ENCODE measurements around the gene TMEM200A. TPM values are rescaled to one million over a fixed set of nuclear protein-coding genes. Genes with fewer than 3 reads are reported as not detected.
A peak's percentile ranks its signal among the peaks of the same experiment; 100 is the strongest.

Gene TMEM200A
- total and polyA plus RNA-seq, 2 of the 8 experiments (the other 6 are each of a cell fraction or from before 2014, with no cell fraction given) = 6.2 to 13.9 TPM

- Histone ChIP-seq H3K4me2 (ENCODE audit: insufficient read depth in 1 of 2, low read depth in 2 of 2, low read length in 2 of 2) (no peak overlapping the region), H2AK5ac (ENCODE audit: low read depth, low read length) (no peak overlapping the region), H4K5ac (ENCODE audit: insufficient read length, low read depth, low read length) (no peak overlapping the region), H2BK5ac (ENCODE audit: low read depth, low read length) (no peak overlapping the region), H3K27ac (ENCODE audit: low read depth, low read length) (no peak overlapping the region), H2AFZ (ENCODE audit: low read length) (no peak overlapping the region), H3K23me2 (ENCODE audit: low read depth, low read length) (no peaks in the 10 kb centered on the region; the same call in 1 of the 2 replicates), H3K79me1 (ENCODE audit: low read depth, low read length) (no peaks in the 10 kb centered on the region), H3K23ac (ENCODE audit: insufficient read length) (no peak overlapping the region), H3K56ac (replicated peaks; ENCODE audit: insufficient read length, low read depth, low read length) (no peak overlapping the region), H4K20me1 (replicated peaks in 1 of 2; ENCODE audit: control insufficient read depth in 1 of 2, insufficient read depth in 2 of 2, low read length in 2 of 2) (no peaks in the 10 kb centered on the region), H2BK20ac (ENCODE audit: low read length) (no peak overlapping the region), H3K79me2 (ENCODE audit: control insufficient read depth in 1 of 2, insufficient read depth in 2 of 2, low read length in 2 of 2) (no peaks in the 10 kb centered on the region), H4K91ac (replicated peaks; ENCODE audit: insufficient read length, low read length) (no peak overlapping the region), H3K18ac (ENCODE audit: extremely low read depth, low read length) (no peak overlapping the region), H3K4me1 (replicated peaks in 1 of 4; ENCODE audit: control insufficient read depth in 3 of 4, insufficient read depth in 4 of 4, low read length in 3 of 4) (no peaks in the 10 kb centered on the region), H3K4ac (replicated peaks; ENCODE audit: insufficient read length, low read depth, low read length) (no peak overlapping the region), H3K14ac (ENCODE audit: insufficient read length) (no peak overlapping the region), H3K36me3 (ENCODE audit: control insufficient read depth in 2 of 4, insufficient read depth in 4 of 4, low read length in 3 of 4) (no peaks in the 10 kb centered on the region), H3K9ac (replicated peaks in 1 of 4; ENCODE audit: extremely low read depth in 1 of 4, low read depth in 3 of 4, low read length in 3 of 4) (peak overlapping the region in 1 of 4 experiments; percentile 10; a peak in 1 of 7 replicates), H3K4me3 (ENCODE audit: extremely low read depth in 1 of 4, insufficient read depth in 2 of 4, low read depth in 3 of 4, low read length in 4 of 4) (no peak overlapping the region), H3K9me3 (ENCODE audit: insufficient read depth in 2 of 2, low read depth in 1 of 2, low read length in 1 of 2) (no peaks in the 10 kb centered on the region), H2BK15ac (ENCODE audit: low read length) (no peak overlapping the region), H2BK12ac (ENCODE audit: low read depth, low read length) (no peak overlapping the region), H3K27me3 (replicated peaks in 1 of 4; ENCODE audit: control insufficient read depth in 3 of 4, extremely low read depth in 1 of 4, insufficient read depth in 3 of 4, low read length in 3 of 4) (no peaks in the 10 kb centered on the region), H2BK120ac (replicated peaks; ENCODE audit: low read depth, low read length) (no peak overlapping the region), H4K8ac (ENCODE audit: extremely low read depth, insufficient read depth, low read length) (no peak overlapping the region)
- FAIRE-seq (no peak), DNase-seq (ENCODE audit: low read depth in 1 of 2, low spot score in 2 of 2) (no peak)
- POLR2A ChIA-PET (ENCODE audit: partially characterized antibody) = interaction anchor here (0.6 kb wide), 1 partner anchor 272 kb away, joined by 3 read pairs; no protein-coding TSS in a partner anchor
- CTCF ChIA-PET (ENCODE audit: partially characterized antibody) = interaction anchor here (1.2 kb wide), 1 partner anchor 239 kb away, joined by 3 read pairs; no protein-coding TSS in a partner anchor
- WGBS, 2 experiments (ENCODE audit: extremely low coverage in 1 of 2, insufficient coverage in 1 of 2, insufficient read length in 1 of 2, insufficient replicate concordance in 2 of 2, low coverage in 1 of 2, low lambda C conversion rate in 2 of 2, missing lambda C conversion rate in 1 of 2) = 87% methylated on average over 5 of the region's 5 CpGs; no CpG with 5 or more reads in 1 of the 2 experiments
- no peak for TF ChIP-seq SIRT6 (IDR thresholded peaks at IDR 0.05; ENCODE audit: low read length)
- no peak for TF ChIP-seq SIN3A (conservative IDR thresholded peaks at IDR 0.05 in 1 of 2, IDR thresholded peaks at IDR 0.05 in 1 of 2; ENCODE audit: low read depth in 1 of 2, low read length in 2 of 2)
- no peak for TF ChIP-seq KDM4A (IDR thresholded peaks at IDR 0.05; ENCODE audit: low read depth, low read length, severe bottlenecking)
- TF ChIP-seq GTF2F1 (IDR thresholded peaks at IDR 0.05; ENCODE audit: borderline replicate concordance, low read depth, low read length) = no peak
- TF ChIP-seq, protein P1, sequence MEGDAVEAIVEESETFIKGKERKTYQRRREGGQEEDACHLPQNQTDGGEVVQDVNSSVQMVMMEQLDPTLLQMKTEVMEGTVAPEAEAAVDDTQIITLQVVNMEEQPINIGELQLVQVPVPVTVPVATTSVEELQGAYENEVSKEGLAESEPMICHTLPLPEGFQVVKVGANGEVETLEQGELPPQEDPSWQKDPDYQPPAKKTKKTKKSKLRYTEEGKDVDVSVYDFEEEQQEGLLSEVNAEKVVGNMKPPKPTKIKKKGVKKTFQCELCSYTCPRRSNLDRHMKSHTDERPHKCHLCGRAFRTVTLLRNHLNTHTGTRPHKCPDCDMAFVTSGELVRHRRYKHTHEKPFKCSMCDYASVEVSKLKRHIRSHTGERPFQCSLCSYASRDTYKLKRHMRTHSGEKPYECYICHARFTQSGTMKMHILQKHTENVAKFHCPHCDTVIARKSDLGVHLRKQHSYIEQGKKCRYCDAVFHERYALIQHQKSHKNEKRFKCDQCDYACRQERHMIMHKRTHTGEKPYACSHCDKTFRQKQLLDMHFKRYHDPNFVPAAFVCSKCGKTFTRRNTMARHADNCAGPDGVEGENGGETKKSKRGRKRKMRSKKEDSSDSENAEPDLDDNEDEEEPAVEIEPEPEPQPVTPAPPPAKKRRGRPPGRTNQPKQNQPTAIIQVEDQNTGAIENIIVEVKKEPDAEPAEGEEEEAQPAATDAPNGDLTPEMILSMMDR (IDR thresholded peaks at IDR 0.05; ENCODE audit: control extremely low read depth in 1 of 3, insufficient read depth in 1 of 3, low read depth in 1 of 3, low read length in 3 of 3) = no peak
Observed at GRCh38 chr6:130459316-130459715, 93.5 kb downstream of the TMEM200A start.
